K562 (cell line): Measurements from ENCODE around the gene LINS1. TPM values are rescaled to one million over a fixed set of nuclear protein-coding genes. Genes with fewer than 3 reads are reported as not detected.

Experiments
- ATAC-seq: fragments of 200-7000 bp; cut with Tn5 transposase; 3 replicates; pipeline ENCODE4 v1.9.1; 2020; ENCODE audit warnings: moderate library complexity
- BruUV-seq: library from RNA; stranded (reverse); fragments of 400-500 nt; replicated peaks from 2 replicates; lab custom pipeline; 2021; lab: Mats Ljungman, UMichigan
- CTCF ChIA-PET: fragments of 300-600 bp; formaldehyde crosslinking; extraction: SDS; loops from one replicate; lab custom pipeline; 2021; ENCODE audit warnings: low intra/inter-chr PET ratio; lab: Yijun Ruan, JAX
- POLR2A ChIA-PET: fragments of 300-600, 350-650 bp; sonication (Branson Sonifier 250); formaldehyde crosslinking; extraction: SDS; loops from one replicate; lab custom pipeline; 2021; ENCODE audit warnings: antibody characterized with exemption, inconsistent platforms; lab: Yijun Ruan, JAX
- DNase-seq, 4 experiments: peaks; one replicate each; pipeline versions ENCODE4 v3.0.0 to v3.0.0-alpha.2; 2011 to 2018; ENCODE audit warnings: low spot score in 3 of 4, mixed read lengths in 3 of 4; ENCODE audit errors: extremely low read depth in 1 of 4
- FAIRE-seq: peaks from 2 replicates; lab custom pipeline; 2011; peaks lifted over from hg19 to GRCh38; lab: Jason Lieb, UNC
- H2AFZ ChIP-seq: 2 replicates; pipeline ENCODE4 v1.6.0; 2011; ENCODE audit warnings: low read depth, low read length, control low read depth, inconsistent platforms
- H3K27ac ChIP-seq: fragments of 200-600 bp; 3 replicates; pipeline ENCODE4 v1.8.0; 2011; ENCODE audit warnings: low read depth, mild to moderate bottlenecking, control low read depth, inconsistent platforms, low read length, moderate library complexity, mixed read lengths; ENCODE audit errors: extremely low read depth
- H3K27me3 ChIP-seq, 2 experiments: fragments of 300-600 bp in 1 of 2; 2 replicates in 1 of 2; 3 replicates in 1 of 2; pipeline versions ENCODE4 v1.6.0 to v1.8.0; 2011; ENCODE audit warnings: inconsistent platforms in 2 of 2, low read length in 2 of 2, mild to moderate bottlenecking in 1 of 2, mixed read lengths in 1 of 2, moderate library complexity in 1 of 2; ENCODE audit not compliant: control insufficient read depth in 2 of 2, insufficient read depth in 2 of 2
- H3K36me3 ChIP-seq: fragments of 300-600 bp; 3 replicates; pipeline ENCODE4 v1.8.0; 2011; ENCODE audit warnings: mild to moderate bottlenecking, low read length, inconsistent platforms; ENCODE audit not compliant: control insufficient read depth, insufficient read depth
- H3K4me1 ChIP-seq, 2 experiments: fragments of 200-600 bp in 1 of 2; replicated peaks in 1 of 2; 2 replicates in 1 of 2; 3 replicates in 1 of 2; pipeline versions ENCODE4 v1.5.1 to v1.8.0; 2011; ENCODE audit warnings: inconsistent platforms in 2 of 2, low read length in 2 of 2, mild to moderate bottlenecking in 1 of 2, mixed read lengths in 1 of 2, moderate library complexity in 1 of 2; ENCODE audit not compliant: control insufficient read depth in 2 of 2, insufficient read depth in 2 of 2
- H3K4me2 ChIP-seq: 2 replicates; pipeline ENCODE4 v1.6.1; 2011; ENCODE audit warnings: low read length, control low read depth, inconsistent platforms, mixed read lengths; ENCODE audit not compliant: insufficient read depth
- H3K4me3 ChIP-seq: fragments of 200-600 bp; sonication (generic), shearing (Covaris generic); 2 replicates; pipeline ENCODE4 v1.5.1; 2016; ENCODE audit warnings: control low read depth, inconsistent platforms
- H3K79me2 ChIP-seq: fragments of 200-600 bp; 3 replicates; pipeline ENCODE4 v1.8.0; 2011; ENCODE audit warnings: low read length, inconsistent platforms; ENCODE audit not compliant: control insufficient read depth, insufficient read depth
- H3K9ac ChIP-seq, 2 experiments: 2 replicates each; pipeline versions ENCODE4 v1.6.0 to v1.6.1; 2011; ENCODE audit warnings: low read depth in 2 of 2, low read length in 2 of 2, control low read depth in 1 of 2, inconsistent platforms in 1 of 2, mild to moderate bottlenecking in 1 of 2, mixed read lengths in 1 of 2; ENCODE audit not compliant: insufficient read depth in 1 of 2
- H3K9me1 ChIP-seq: one replicate; pipeline ENCODE4 v1.6.0; 2011; ENCODE audit warnings: inconsistent platforms, mild to moderate bottlenecking, low read length, moderate library complexity; ENCODE audit not compliant: control insufficient read depth, insufficient read depth
- H3K9me3 ChIP-seq: replicated peaks from 2 replicates; pipeline ENCODE4 v1.5.1; 2011; ENCODE audit warnings: low read depth, low read length, inconsistent platforms; ENCODE audit not compliant: control insufficient read depth, insufficient read depth
- H4K20me1 ChIP-seq: replicated peaks from 2 replicates; pipeline ENCODE4 v1.6.1; 2011; ENCODE audit warnings: low read length, inconsistent platforms, mixed read lengths; ENCODE audit not compliant: control insufficient read depth, insufficient read depth
- GABPA ChIP-seq: fragments of 200-800 bp; sonication (Bioruptor generic); conservative IDR thresholded peaks from 2 replicates; pipeline ENCODE4 v1.6.1; 2016; ENCODE audit warnings: low read depth, missing genetic modification characterization, missing compliant biosample characterization
- KHSRP ChIP-seq: fragments of 450-650 bp; IDR thresholded peaks from 2 replicates; pipeline ENCODE4 v1.6.1; 2017
- KLF13 ChIP-seq: fragments of 450-650 bp; IDR thresholded peaks from 2 replicates; pipeline ENCODE4 v1.6.1; 2016; ENCODE audit warnings: missing genetic modification characterization, low read depth, mild to moderate bottlenecking, missing compliant biosample characterization, moderate library complexity, borderline replicate concordance
- KLF16 ChIP-seq: IDR thresholded peaks from 2 replicates; pipeline ENCODE4 v1.6.1; 2016; ENCODE audit warnings: antibody characterized with exemption
- KLF6 ChIP-seq: fragments of 250-450 bp; sonication (Bioruptor Pico); IDR thresholded peaks from 2 replicates; pipeline ENCODE4 v1.4.0; 2020; ENCODE audit warnings: mild to moderate bottlenecking, moderate library complexity, borderline replicate concordance
- MIER1 ChIP-seq: fragments of 450-650 bp; IDR thresholded peaks from 2 replicates; pipeline ENCODE4 v1.6.1; 2016; ENCODE audit warnings: antibody characterized with exemption, mild to moderate bottlenecking, low read depth
- SIN3B ChIP-seq: fragments of 450-650 bp; IDR thresholded peaks from 2 replicates; pipeline ENCODE4 v1.6.1; 2017; ENCODE audit warnings: low read depth, mild to moderate bottlenecking, moderate library complexity
- WGBS: fragments of 100-300 bp; shearing (Covaris generic); methylation state at CpG from one replicate; pipeline ENCODE4 v1.1.6; 2016; ENCODE audit warnings: low coverage, mixed read lengths; ENCODE audit not compliant: insufficient coverage; ENCODE audit errors: missing lambda C conversion rate; 5-methylcytosine and 5-hydroxymethylcytosine counted together
- in situ Hi-C: fragments of 300-500 bp; cut with MboI; formaldehyde crosslinking; loops from 4 replicates; pipeline ENCODE4 v1.15.0; 2018; ENCODE audit warnings: inconsistent platforms, mixed read lengths
- intact Hi-C: fragments of 100-400 bp; cut with micrococcal nuclease; formaldehyde crosslinking; loops from 2 replicates; pipeline ENCODE4 v1.14.2; 2022
- polyA plus RNA-seq, 8 experiments: library from polyadenylated mRNA; depleted of rRNA in 4 of 8; stranded (reverse) in 5 of 8; unstranded in 3 of 8; fragments of >200 nt; fragmentation: Nextera tagmentation in 2 of 8; fragmentation: Illumina TruSeq in 1 of 8; extraction: Ambion mirVana in 2 of 8; extraction: Trizol in 1 of 8; gene quantifications; 2 replicates each; pipeline versions ENCODE4 v1.2.1 to v1.2.3, GENCODE V29; 2011 to 2014; ENCODE audit warnings: inconsistent platforms in 1 of 8, missing spikeins in 1 of 8
- total RNA-seq, 7 experiments: library from RNA; depleted of rRNA in 6 of 7; stranded (reverse); fragments of >200 nt in 6 of 7; fragmentation: Illumina TruSeq in 2 of 7; extraction: Trizol in 2 of 7; gene quantifications; 2 replicates each; pipeline versions ENCODE4 v1.2.1 to v1.2.3, GENCODE V29; 2011 to 2021; ENCODE audit warnings: low replicate concordance in 1 of 7
- TF ChIP-seq, protein P1 (sequence below): fragments of 250-450 bp; sonication (Bioruptor Pico); IDR thresholded peaks from 2 replicates; pipeline ENCODE4 v1.9.0; 2021; ENCODE audit warnings: mild to moderate bottlenecking
- TF ChIP-seq, protein P2 (sequence below): fragments of 250-450 bp; sonication (Bioruptor Pico); IDR thresholded peaks from 2 replicates; pipeline ENCODE4 v1.5.0; 2021

The LINS1 gene
- total and polyA plus RNA-seq, 9 of the 15 experiments (the other 6 are each of a cell fraction or from before 2014, with no cell fraction given): 15.4 to 31.4 (median 24.6) TPM

- no peak overlapping the region for H3K9ac ChIP-seq
- no peak overlapping the region for H3K4me2 ChIP-seq
- in situ Hi-C loops (no loop called here), intact Hi-C loops (loop anchor here (10.0 kb wide), 1 partner anchor 632 kb away; the partner anchor contains the start of gene CHSY1)
- H3K9me1 ChIP-seq: no peaks in the 10 kb centered on the region
- ChIA-PET CTCF (interaction anchor here (0.7 kb wide), 1 partner anchor 296 kb away, joined by 3 read pairs; no protein-coding TSS in a partner anchor), POLR2A (interaction anchor here (0.6 to 1.2 kb wide), 3 partner anchors 8 to 127 kb away, joined by 3 read pairs; no protein-coding TSS in a partner anchor)
- no peak overlapping the region for H3K4me3 ChIP-seq
- H3K4me1 ChIP-seq: no peaks in the 10 kb centered on the region
- H3K9me3 ChIP-seq: no peaks in the 10 kb centered on the region
- no peak for FAIRE-seq
- H3K36me3 ChIP-seq: peaks cover 8% of the 10 kb centered on the region; the same call in 2 of the 3 replicates
- no peak overlapping the region for H2AFZ ChIP-seq
- no peak overlapping the region for H3K27ac ChIP-seq
- WGBS: 89% methylated on average over 5 of the region's 5 CpGs
- H3K27me3 ChIP-seq: no peaks in the 10 kb centered on the region
- no peak for ATAC-seq
- TF ChIP-seq MIER1 (no peak), SIN3B (no peak), KLF13 (tag) (no peak), KHSRP (no peak), KLF16 (no peak), GABPA (tag) (no peak), KLF6 (CRISPR knock-in tag) (no peak)
- TF ChIP-seq, protein P1, sequence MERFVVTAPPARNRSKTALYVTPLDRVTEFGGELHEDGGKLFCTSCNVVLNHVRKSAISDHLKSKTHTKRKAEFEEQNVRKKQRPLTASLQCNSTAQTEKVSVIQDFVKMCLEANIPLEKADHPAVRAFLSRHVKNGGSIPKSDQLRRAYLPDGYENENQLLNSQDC (CRISPR knock-in tag): no peak
- TF ChIP-seq, protein P2, sequence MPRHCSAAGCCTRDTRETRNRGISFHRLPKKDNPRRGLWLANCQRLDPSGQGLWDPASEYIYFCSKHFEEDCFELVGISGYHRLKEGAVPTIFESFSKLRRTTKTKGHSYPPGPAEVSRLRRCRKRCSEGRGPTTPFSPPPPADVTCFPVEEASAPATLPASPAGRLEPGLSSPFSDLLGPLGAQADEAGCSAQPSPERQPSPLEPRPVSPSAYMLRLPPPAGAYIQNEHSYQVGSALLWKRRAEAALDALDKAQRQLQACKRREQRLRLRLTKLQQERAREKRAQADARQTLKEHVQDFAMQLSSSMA (CRISPR knock-in tag): no peak
- BruUV-seq: no TSS peak
- H4K20me1 ChIP-seq: no peaks in the 10 kb centered on the region
- H3K79me2 ChIP-seq: no peaks in the 10 kb centered on the region
- DNase-seq: no peak
These were observed 21.3 kb upstream of the LINS1 start for GRCh38 chr15:100623301-100623700.
